ENCODE data around the gene MEGF11.

DNA sequence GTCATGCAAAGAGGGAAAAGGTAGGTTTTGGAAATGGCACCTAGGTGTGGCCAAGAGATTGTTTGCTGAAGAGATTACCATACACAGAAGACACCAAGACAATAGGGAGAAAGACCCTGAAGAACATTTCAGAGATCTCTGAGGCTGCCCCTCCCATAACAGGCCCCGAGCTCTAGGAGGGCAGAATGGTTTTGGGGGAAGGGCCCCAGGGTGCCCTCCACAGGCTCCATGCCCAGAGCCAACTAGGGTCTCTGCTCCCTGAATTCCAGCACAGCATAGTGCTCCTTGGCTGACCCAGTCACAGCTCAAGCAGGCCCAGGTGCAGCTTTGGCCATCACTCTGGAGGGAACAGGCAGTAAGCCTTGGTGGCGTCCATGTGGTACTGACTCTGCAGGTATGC lies 220.4 kb downstream of the MEGF11 start:
- TF ChIP-seq, protein P1, sequence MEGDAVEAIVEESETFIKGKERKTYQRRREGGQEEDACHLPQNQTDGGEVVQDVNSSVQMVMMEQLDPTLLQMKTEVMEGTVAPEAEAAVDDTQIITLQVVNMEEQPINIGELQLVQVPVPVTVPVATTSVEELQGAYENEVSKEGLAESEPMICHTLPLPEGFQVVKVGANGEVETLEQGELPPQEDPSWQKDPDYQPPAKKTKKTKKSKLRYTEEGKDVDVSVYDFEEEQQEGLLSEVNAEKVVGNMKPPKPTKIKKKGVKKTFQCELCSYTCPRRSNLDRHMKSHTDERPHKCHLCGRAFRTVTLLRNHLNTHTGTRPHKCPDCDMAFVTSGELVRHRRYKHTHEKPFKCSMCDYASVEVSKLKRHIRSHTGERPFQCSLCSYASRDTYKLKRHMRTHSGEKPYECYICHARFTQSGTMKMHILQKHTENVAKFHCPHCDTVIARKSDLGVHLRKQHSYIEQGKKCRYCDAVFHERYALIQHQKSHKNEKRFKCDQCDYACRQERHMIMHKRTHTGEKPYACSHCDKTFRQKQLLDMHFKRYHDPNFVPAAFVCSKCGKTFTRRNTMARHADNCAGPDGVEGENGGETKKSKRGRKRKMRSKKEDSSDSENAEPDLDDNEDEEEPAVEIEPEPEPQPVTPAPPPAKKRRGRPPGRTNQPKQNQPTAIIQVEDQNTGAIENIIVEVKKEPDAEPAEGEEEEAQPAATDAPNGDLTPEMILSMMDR (IDR thresholded peaks at IDR 0.05; ENCODE audit: low read depth, low read length), result no peak
- no peak for TF ChIP-seq EZH2phosphoT487 (IDR thresholded peaks at IDR 0.05; ENCODE audit: low read depth)

Data from OCI-LY3 (cell line).